Liver (tissue), 9 donors: Measurements from ENCODE around the gene TSPAN31. TPM values are rescaled to one million over a fixed set of nuclear protein-coding genes. Genes with fewer than 3 reads are reported as not detected.

Experiments
- DNase-seq: peaks from one replicate; pipeline ENCODE4 v3.0.0-alpha.2; 2017; ENCODE audit warnings: low spot score
- H3K27ac ChIP-seq, 2 donors: one replicate each; pipeline ENCODE4 v1.7.0; 2013; ENCODE audit warnings: inconsistent platforms in 2 of 2, low read length in 2 of 2, control low read depth in 1 of 2, low read depth in 1 of 2, mild to moderate bottlenecking in 1 of 2
- H3K27me3 ChIP-seq, 4 donors: one replicate each; pipeline versions ENCODE4 v1.6.1 to v1.7.0; 2013; ENCODE audit warnings: low read length in 3 of 4, inconsistent platforms in 1 of 4, mild to moderate bottlenecking in 1 of 4, moderate library complexity in 1 of 4; ENCODE audit not compliant: control insufficient read depth in 4 of 4, insufficient read depth in 4 of 4
- H3K36me3 ChIP-seq, 4 donors: one replicate each; pipeline versions ENCODE4 v1.6.1 to v1.7.0; 2013; ENCODE audit warnings: low read length in 3 of 4, mild to moderate bottlenecking in 3 of 4, low read depth in 1 of 4, moderate library complexity in 1 of 4; ENCODE audit not compliant: control insufficient read depth in 4 of 4, insufficient read depth in 3 of 4
- H3K4me1 ChIP-seq, 4 donors: one replicate each; pipeline versions ENCODE4 v1.6.1 to v1.7.0; 2013; ENCODE audit warnings: low read length in 3 of 4, mild to moderate bottlenecking in 3 of 4, moderate library complexity in 1 of 4; ENCODE audit not compliant: control insufficient read depth in 4 of 4, insufficient read depth in 4 of 4
- H3K4me3 ChIP-seq, 3 donors: one replicate each; pipeline versions ENCODE4 v1.6.1 to v1.7.0; 2013; ENCODE audit warnings: low read length in 3 of 3, control low read depth in 1 of 3, low read depth in 1 of 3, mild to moderate bottlenecking in 1 of 3
- H3K9ac ChIP-seq, 2 donors: one replicate each; pipeline ENCODE4 v1.7.0; 2013; ENCODE audit warnings: low read length in 2 of 2, mild to moderate bottlenecking in 2 of 2, moderate library complexity in 2 of 2, control low read depth in 1 of 2, low read depth in 1 of 2
- H3K9me3 ChIP-seq, 4 donors: one replicate each; pipeline versions ENCODE4 v1.6.1 to v1.7.0; 2013; ENCODE audit warnings: low read length in 3 of 4; ENCODE audit not compliant: control insufficient read depth in 4 of 4
- ATF3 ChIP-seq: IDR thresholded peaks from 2 replicates; pipeline ENCODE4 v1.6.1; 2016; ENCODE audit warnings: antibody characterized with exemption
- EGR1 ChIP-seq, 2 donors: IDR thresholded peaks; 2 replicates each; pipeline ENCODE4 v1.6.1; 2016 to 2018; ENCODE audit warnings: antibody characterized with exemption in 2 of 2, low read depth in 2 of 2
- FOXA1 ChIP-seq: IDR thresholded peaks from 2 replicates; pipeline ENCODE4 v1.6.1; 2016; ENCODE audit warnings: antibody characterized with exemption
- NR2F2 ChIP-seq: IDR thresholded peaks from 2 replicates; pipeline ENCODE4 v1.6.1; 2016; ENCODE audit warnings: antibody characterized with exemption
- RAD21 ChIP-seq, 2 donors: IDR thresholded peaks; 2 replicates each; pipeline ENCODE4 v1.6.1; 2016; ENCODE audit warnings: antibody characterized with exemption in 2 of 2, mild to moderate bottlenecking in 2 of 2
- RXRA ChIP-seq, 2 donors: IDR thresholded peaks; 2 replicates each; pipeline ENCODE4 v1.6.1; 2017 to 2018; ENCODE audit warnings: antibody characterized with exemption in 2 of 2, mild to moderate bottlenecking in 1 of 2
- SP1 ChIP-seq: IDR thresholded peaks from 2 replicates; pipeline ENCODE4 v1.6.1; 2018; ENCODE audit warnings: antibody characterized with exemption, mild to moderate bottlenecking
- TAF1 ChIP-seq: conservative IDR thresholded peaks from 2 replicates; pipeline ENCODE4 v1.6.1; 2016; ENCODE audit warnings: antibody characterized with exemption, mild to moderate bottlenecking
- YY1 ChIP-seq: IDR thresholded peaks from 2 replicates; pipeline ENCODE4 v1.6.1; 2016; ENCODE audit warnings: antibody characterized with exemption, mild to moderate bottlenecking
- ZBTB33 ChIP-seq: IDR thresholded peaks from 2 replicates; pipeline ENCODE4 v1.6.1; 2016; ENCODE audit warnings: antibody characterized with exemption
- WGBS: extraction: QIAGEN DNeasy Blood & Tissue Kit; methylation state at CpG from one replicate; pipeline ENCODE4 v1.1.7; 2013; 5-methylcytosine and 5-hydroxymethylcytosine counted together
- polyA plus RNA-seq, 2 donors: library from polyadenylated mRNA; stranded (reverse) in 1 of 2; unstranded in 1 of 2; fragments of 200-250 nt in 1 of 2; fragments of >200 nt in 1 of 2; fragmentation: Nextera tagmentation in 1 of 2; extraction: Ambion mirVana in 1 of 2; gene quantifications; one replicate each; pipeline versions ENCODE4 v1.2.1 to v1.2.3, GENCODE V29; 2013 to 2015
- total RNA-seq, 2 donors: library from RNA; depleted of rRNA; stranded (reverse); fragments of >200 nt; gene quantifications; one replicate each; pipeline ENCODE4 v1.2.3, GENCODE V29; 2014
- TF ChIP-seq, protein P1 (sequence below): IDR thresholded peaks from 2 replicates; pipeline ENCODE4 v1.6.1; 2016; ENCODE audit warnings: antibody characterized with exemption, mild to moderate bottlenecking
- TF ChIP-seq, protein P2 (sequence below): IDR thresholded peaks from 2 replicates; pipeline ENCODE4 v1.6.1; 2016; ENCODE audit warnings: antibody characterized with exemption
- TF ChIP-seq, protein P3 (sequence below): fragments of 150-350 bp; IDR thresholded peaks from 2 replicates; pipeline ENCODE4 v1.5.1; 2017; ENCODE audit warnings: improper control_type of control experiment, low read depth, low read length; ENCODE audit not compliant: missing input control
- donor health status: healthy.
- donor health status: healthy.
- donor health status: healthy.
- donor health status: healthy.
- donor health status: healthy.

Gene TSPAN31
- total and polyA plus RNA-seq, 4 donors: 16.9 to 39.4 (median 24.6) TPM

GRCh38 chr12:57756406-57757341 lies 11.8 kb downstream of the TSPAN31 start (continued):
- TF ChIP-seq, protein P1, sequence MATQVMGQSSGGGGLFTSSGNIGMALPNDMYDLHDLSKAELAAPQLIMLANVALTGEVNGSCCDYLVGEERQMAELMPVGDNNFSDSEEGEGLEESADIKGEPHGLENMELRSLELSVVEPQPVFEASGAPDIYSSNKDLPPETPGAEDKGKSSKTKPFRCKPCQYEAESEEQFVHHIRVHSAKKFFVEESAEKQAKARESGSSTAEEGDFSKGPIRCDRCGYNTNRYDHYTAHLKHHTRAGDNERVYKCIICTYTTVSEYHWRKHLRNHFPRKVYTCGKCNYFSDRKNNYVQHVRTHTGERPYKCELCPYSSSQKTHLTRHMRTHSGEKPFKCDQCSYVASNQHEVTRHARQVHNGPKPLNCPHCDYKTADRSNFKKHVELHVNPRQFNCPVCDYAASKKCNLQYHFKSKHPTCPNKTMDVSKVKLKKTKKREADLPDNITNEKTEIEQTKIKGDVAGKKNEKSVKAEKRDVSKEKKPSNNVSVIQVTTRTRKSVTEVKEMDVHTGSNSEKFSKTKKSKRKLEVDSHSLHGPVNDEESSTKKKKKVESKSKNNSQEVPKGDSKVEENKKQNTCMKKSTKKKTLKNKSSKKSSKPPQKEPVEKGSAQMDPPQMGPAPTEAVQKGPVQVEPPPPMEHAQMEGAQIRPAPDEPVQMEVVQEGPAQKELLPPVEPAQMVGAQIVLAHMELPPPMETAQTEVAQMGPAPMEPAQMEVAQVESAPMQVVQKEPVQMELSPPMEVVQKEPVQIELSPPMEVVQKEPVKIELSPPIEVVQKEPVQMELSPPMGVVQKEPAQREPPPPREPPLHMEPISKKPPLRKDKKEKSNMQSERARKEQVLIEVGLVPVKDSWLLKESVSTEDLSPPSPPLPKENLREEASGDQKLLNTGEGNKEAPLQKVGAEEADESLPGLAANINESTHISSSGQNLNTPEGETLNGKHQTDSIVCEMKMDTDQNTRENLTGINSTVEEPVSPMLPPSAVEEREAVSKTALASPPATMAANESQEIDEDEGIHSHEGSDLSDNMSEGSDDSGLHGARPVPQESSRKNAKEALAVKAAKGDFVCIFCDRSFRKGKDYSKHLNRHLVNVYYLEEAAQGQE: no peak
- no peak for TF ChIP-seq NR2F2

GRCh38 chr12:57757771-57758170 lies 12.9 kb downstream of the TSPAN31 start:
- TF ChIP-seq, protein P2, sequence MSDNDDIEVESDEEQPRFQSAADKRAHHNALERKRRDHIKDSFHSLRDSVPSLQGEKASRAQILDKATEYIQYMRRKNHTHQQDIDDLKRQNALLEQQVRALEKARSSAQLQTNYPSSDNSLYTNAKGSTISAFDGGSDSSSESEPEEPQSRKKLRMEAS: no peak
- TF ChIP-seq RXRA (IDR thresholded peaks at IDR 0.05): no peak
- TF ChIP-seq, protein P3, sequence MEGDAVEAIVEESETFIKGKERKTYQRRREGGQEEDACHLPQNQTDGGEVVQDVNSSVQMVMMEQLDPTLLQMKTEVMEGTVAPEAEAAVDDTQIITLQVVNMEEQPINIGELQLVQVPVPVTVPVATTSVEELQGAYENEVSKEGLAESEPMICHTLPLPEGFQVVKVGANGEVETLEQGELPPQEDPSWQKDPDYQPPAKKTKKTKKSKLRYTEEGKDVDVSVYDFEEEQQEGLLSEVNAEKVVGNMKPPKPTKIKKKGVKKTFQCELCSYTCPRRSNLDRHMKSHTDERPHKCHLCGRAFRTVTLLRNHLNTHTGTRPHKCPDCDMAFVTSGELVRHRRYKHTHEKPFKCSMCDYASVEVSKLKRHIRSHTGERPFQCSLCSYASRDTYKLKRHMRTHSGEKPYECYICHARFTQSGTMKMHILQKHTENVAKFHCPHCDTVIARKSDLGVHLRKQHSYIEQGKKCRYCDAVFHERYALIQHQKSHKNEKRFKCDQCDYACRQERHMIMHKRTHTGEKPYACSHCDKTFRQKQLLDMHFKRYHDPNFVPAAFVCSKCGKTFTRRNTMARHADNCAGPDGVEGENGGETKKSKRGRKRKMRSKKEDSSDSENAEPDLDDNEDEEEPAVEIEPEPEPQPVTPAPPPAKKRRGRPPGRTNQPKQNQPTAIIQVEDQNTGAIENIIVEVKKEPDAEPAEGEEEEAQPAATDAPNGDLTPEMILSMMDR: no peak
- TF ChIP-seq FOXA1: no peak
- no peak for TF ChIP-seq TAF1
- TF ChIP-seq EGR1 (IDR thresholded peaks at IDR 0.05; ENCODE audit: low read depth in 2 of 2): no peak
- TF ChIP-seq YY1: no peak
- no peak for TF ChIP-seq SP1
- TF ChIP-seq ATF3: no peak
- no peak for TF ChIP-seq RAD21 (IDR thresholded peaks at IDR 0.05)
- TF ChIP-seq ZBTB33: no peak
- TF ChIP-seq NR2F2: no peak
- WGBS: 94% methylated on average over 4 of the region's 4 CpGs
- no peak for DNase-seq
- Histone ChIP-seq H3K27me3 (no peaks in the 10 kb centered on the region), H3K9me3 (no peaks in the 10 kb centered on the region), H3K36me3 (peaks cover 0 to 7% (median 0%) of the 10 kb centered on the region in 4 donors), H3K27ac (no peak overlapping the region), H3K4me1 (peaks cover 0 to 20% (median 13%) of the 10 kb centered on the region in 4 donors), H3K9ac (no peak overlapping the region), H3K4me3 (no peak overlapping the region)
